ENCODE results near the gene PDE4D. TPM values are rescaled to one million over a fixed set of nuclear protein-coding genes. Genes with fewer than 3 reads are reported as not detected.
A peak's percentile ranks its signal among the peaks of the same experiment; 100 is the strongest.

PDE4D gene
- total RNA-seq, 2 experiments from 2014 or later, result 75.5 to 80.7 TPM

DNA sequence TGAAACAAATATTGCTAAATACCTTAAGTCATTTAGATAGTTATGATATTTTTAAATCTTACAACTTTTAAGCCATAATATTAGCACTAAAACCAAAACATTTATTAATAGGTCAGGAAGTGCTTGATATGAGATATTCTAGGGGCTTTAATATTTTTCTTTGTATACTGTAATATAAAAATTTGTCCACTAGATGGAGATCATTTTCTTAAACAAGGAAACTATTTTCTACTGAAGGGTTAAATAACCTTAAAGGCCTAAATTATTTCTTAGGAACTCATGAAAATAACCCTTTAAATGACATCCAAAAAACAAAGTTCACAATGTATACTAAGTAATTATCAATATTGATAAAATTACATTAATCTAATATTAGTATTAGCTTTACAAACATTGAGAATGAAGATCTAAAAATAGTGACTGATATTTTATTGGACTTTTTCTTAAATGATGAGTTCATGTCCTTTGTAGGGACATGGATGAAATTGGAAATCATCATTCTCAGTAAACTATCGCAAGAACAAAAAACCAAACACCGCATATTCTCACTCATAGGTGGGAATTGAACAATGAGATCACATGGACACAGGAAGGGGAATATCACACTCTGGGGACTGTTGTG is 675.0 kb downstream of the PDE4D start:
- H3K4me3 Mint-ChIP-seq, result no peak overlapping the region

DNA sequence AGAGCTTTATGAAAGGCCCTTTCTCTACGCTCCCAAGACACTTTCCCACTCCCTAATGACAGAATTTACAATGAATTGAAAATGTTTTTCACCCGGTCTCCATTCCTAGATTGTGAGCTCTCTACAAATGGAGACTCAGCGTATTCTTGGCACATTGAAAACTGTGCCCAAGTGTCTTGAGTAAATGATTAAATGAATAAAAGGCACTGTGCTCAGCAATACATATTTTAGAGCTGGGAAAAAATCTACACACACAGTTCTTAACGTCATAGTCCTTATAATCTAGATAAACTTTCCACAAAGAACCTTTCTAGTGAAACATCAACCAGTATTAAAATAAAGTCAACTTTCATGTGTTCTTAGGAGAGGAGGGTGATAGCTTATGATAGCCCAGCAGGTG is 676.7 kb downstream of the PDE4D start:
- POLR2A ChIA-PET, result no interaction called here
- intact Hi-C loops (cut with micrococcal nuclease), result no loop called here

More for the DNA sequence above, 675.0 kb downstream of the PDE4D start:
- TF ChIP-seq CTCF (IDR thresholded peaks at IDR 0.05), result peak; percentile 42
- POLR2A ChIA-PET, result no interaction called here
- Mint-ChIP-seq H3K9me3 (no peaks in the 10 kb centered on the region), H3K4me1 (ENCODE audit: low read depth) (no peaks in the 10 kb centered on the region), H3K27me3 (peaks cover 16% of the 10 kb centered on the region), H3K36me3 (ENCODE audit: low read depth) (no peaks in the 10 kb centered on the region), H3K27ac (no peak overlapping the region)
- intact Hi-C loops (cut with micrococcal nuclease), result no loop called here
- no peak for ATAC-seq
- DNase-seq, result no peak
- CTCF ChIA-PET, result interaction anchor here (0.6 kb wide), 1 partner anchor 52 kb away, joined by 3 read pairs; no protein-coding TSS in a partner anchor

DNA sequence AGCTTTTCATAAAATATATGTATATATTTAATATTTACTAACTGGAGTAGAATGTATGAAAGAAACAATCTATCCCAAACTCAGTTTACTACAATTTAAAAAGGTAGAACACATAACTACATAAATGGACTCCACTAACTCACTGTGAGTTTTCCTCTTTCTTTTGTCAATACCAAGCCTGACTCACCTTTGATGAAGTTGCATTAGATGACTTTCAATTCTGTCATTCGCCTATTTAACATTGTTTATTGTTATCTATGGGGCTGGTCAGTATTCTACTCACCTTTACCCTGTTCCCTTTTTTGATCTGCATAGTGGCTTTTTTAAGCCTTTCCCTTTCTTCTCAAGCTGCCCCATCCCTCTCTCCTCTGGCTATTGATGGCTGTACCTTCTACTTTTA is 680.9 kb downstream of the PDE4D start:
- ChIA-PET CTCF (no interaction called here), POLR2A (no interaction called here)
- Mint-ChIP-seq H3K27me3 (peaks cover 19% of the 10 kb centered on the region), H3K4me3 (no peak overlapping the region), H3K36me3 (ENCODE audit: low read depth) (no peaks in the 10 kb centered on the region), H3K9me3 (no peaks in the 10 kb centered on the region), H3K27ac (no peak overlapping the region), H3K4me1 (ENCODE audit: low read depth) (no peaks in the 10 kb centered on the region)
- intact Hi-C loops (cut with micrococcal nuclease), result no loop called here
- DNase-seq (no peak), ATAC-seq (no peak)
- TF ChIP-seq CTCF (IDR thresholded peaks at IDR 0.05), result no peak

More for the DNA sequence above, 676.7 kb downstream of the PDE4D start:
- Mint-ChIP-seq H3K4me1 (ENCODE audit: low read depth) (no peaks in the 10 kb centered on the region), H3K27me3 (peaks cover 22% of the 10 kb centered on the region), H3K9me3 (no peaks in the 10 kb centered on the region), H3K4me3 (no peak overlapping the region), H3K36me3 (ENCODE audit: low read depth) (no peaks in the 10 kb centered on the region), H3K27ac (no peak overlapping the region)
- no peak for TF ChIP-seq CTCF (IDR thresholded peaks at IDR 0.05)
- ATAC-seq (no peak), DNase-seq (no peak)
- CTCF ChIA-PET, result interaction anchor here (0.8 to 2.1 kb wide), 8 partner anchors 20 to 457 kb away, joined by 3 to 16 read pairs (median 4); no protein-coding TSS in a partner anchor

DNA sequence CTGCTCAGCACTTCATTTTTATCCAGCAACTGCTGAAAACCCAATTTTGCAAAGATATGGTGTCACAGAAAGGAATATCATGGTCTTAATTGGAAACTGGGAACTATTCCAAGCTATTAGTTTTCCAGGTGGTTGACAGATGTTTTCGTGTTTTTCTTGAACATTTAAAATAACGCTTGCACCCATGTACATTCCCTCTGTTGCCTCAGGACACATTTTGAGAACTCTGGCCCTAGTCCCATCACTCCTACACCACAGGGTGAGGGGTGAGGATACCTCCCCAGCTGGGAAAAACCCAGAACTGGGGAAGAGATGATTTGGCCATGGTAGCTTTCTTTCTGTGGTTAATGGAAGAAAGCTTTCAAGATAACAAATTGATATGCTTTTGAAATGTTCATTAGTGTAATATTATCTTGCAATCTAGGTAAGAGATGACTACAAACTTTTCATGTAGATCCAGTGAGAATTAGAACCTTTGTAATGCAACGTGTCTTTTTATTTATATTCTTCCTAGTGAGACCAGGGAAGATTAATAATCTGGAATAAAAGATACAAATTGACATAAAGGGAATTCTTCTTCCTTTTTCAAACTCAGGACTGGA is 683.7 kb downstream of the PDE4D start:
- H3K27ac Mint-ChIP-seq, result no peak overlapping the region
- CTCF ChIA-PET, result interaction anchor here (1.1 to 2.0 kb wide), 5 partner anchors 21 to 179 kb away, joined by 3 to 14 read pairs (median 4); no protein-coding TSS in a partner anchor
- no peak overlapping the region for H3K4me3 Mint-ChIP-seq
- intact Hi-C loops (cut with micrococcal nuclease), result no loop called here
- DNase-seq (no peak), ATAC-seq (no peak)
- H3K9me3 Mint-ChIP-seq, result no peaks in the 10 kb centered on the region
- peaks cover 6% of the 10 kb centered on the region for H3K4me1 Mint-ChIP-seq (ENCODE audit: low read depth)
- no peaks in the 10 kb centered on the region for H3K36me3 Mint-ChIP-seq (ENCODE audit: low read depth)
- no peak for TF ChIP-seq CTCF (IDR thresholded peaks at IDR 0.05)
- POLR2A ChIA-PET, result interaction anchor here (0.6 kb wide), 1 partner anchor 135 kb away, joined by 3 read pairs; no protein-coding TSS in a partner anchor
- peaks cover 12% of the 10 kb centered on the region for H3K27me3 Mint-ChIP-seq

DNA sequence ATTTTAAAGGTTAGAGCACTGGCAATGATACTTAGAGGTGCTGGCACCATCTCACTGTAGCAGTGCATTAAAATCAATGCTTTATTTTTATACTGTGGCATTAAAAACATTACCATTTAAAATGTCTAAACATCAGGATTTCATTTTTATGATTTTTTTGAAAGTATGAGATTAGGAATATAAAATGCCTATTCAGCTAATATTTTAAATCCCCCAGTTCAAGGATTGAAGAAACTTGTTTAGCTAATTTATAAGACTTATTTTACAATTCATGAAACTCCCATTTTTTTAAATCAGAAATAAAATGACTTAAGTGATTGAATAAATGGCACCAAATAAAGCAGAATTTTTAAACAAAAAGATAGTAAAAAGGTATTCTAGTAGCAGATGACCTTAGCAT is 685.1 kb downstream of the PDE4D start:
- ATAC-seq (no peak), DNase-seq (no peak)
- POLR2A ChIA-PET, result no interaction called here
- H3K4me3 Mint-ChIP-seq, result no peak overlapping the region
- no peaks in the 10 kb centered on the region for H3K36me3 Mint-ChIP-seq (ENCODE audit: low read depth)
- intact Hi-C loops (cut with micrococcal nuclease), result no loop called here
- H3K27me3 Mint-ChIP-seq, result peaks cover 5% of the 10 kb centered on the region
- peaks cover 6% of the 10 kb centered on the region for H3K4me1 Mint-ChIP-seq (ENCODE audit: low read depth)
- no peak for TF ChIP-seq CTCF (IDR thresholded peaks at IDR 0.05)
- CTCF ChIA-PET, result interaction anchor here (1.1 to 2.0 kb wide), 4 partner anchors 20 to 205 kb away, joined by 3 to 14 read pairs (median 4); no protein-coding TSS in a partner anchor
- H3K9me3 Mint-ChIP-seq, result no peaks in the 10 kb centered on the region
- no peak overlapping the region for H3K27ac Mint-ChIP-seq
